Fibroblast of lung (primary cell): ENCODE results near the gene SAMD11.

ENCODE experiments used
- EZH2 ChIP-seq: IDR thresholded peaks from 2 replicates; pipeline ENCODE4 v1.5.1; 2012; ENCODE audit warnings: low read length, control low read depth, mild to moderate bottlenecking; ENCODE audit errors: missing control alignments
- TF ChIP-seq, protein P1 (sequence below), 2 donors: IDR thresholded peaks in 1 of 2; conservative IDR thresholded peaks in 1 of 2; 1 replicate in 1 of 2; 2 replicates in 1 of 2; pipeline ENCODE4 v1.5.1; 2011 to 2012; ENCODE audit warnings: low read length in 2 of 2, control low read depth in 1 of 2, inconsistent platforms in 1 of 2, low read depth in 1 of 2, mild to moderate bottlenecking in 1 of 2

DNA sequence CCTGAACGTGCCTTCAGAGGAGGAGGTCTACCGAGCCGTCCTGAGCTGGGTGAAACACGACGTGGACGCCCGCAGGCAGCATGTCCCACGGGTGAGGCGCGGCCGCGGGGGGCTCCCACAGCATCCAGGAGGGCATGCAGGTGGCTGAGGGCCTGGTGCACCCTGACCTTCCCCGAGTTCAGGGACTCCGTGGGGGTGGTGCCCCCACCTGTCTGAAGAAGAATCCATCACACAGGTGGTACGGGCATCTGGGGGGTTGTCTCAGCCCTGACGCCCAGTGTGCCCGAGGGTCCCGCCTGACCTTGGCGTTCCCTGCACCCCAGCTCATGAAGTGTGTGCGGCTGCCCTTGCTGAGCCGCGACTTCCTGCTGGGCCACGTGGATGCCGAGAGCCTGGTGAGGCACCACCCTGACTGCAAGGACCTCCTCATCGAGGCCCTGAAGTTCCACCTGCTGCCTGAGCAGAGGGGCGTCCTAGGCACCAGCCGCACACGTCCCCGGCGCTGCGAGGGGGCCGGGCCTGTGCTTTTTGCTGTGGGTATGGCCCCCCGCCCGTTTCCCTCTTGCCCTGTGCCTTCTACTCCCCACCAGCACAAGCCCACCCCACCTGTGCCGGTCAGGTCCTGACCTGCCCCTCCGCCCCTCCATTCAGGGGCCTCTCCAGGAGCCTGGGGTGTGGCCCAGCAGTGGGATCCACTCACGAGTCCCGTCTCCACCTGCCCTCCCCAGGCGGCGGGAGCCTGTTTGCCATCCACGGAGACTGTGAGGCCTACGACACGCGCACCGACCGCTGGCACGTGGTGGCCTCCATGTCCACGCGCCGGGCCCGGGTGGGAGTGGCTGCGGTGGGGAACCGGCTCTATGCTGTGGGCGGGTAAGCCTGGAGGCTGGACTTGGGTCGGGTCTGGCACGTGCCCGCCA is 38.9 kb downstream of the SAMD11 start:
- TF ChIP-seq, protein P1, sequence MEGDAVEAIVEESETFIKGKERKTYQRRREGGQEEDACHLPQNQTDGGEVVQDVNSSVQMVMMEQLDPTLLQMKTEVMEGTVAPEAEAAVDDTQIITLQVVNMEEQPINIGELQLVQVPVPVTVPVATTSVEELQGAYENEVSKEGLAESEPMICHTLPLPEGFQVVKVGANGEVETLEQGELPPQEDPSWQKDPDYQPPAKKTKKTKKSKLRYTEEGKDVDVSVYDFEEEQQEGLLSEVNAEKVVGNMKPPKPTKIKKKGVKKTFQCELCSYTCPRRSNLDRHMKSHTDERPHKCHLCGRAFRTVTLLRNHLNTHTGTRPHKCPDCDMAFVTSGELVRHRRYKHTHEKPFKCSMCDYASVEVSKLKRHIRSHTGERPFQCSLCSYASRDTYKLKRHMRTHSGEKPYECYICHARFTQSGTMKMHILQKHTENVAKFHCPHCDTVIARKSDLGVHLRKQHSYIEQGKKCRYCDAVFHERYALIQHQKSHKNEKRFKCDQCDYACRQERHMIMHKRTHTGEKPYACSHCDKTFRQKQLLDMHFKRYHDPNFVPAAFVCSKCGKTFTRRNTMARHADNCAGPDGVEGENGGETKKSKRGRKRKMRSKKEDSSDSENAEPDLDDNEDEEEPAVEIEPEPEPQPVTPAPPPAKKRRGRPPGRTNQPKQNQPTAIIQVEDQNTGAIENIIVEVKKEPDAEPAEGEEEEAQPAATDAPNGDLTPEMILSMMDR (conservative IDR thresholded peaks at IDR 0.05 in 1 of 2, IDR thresholded peaks at IDR 0.05 in 1 of 2; ENCODE audit: low read depth in 1 of 2, low read length in 2 of 2) = no peak
- no peak for TF ChIP-seq EZH2
